K562 (cell line): ENCODE data around the gene DCAF4L1. TPM values are rescaled to one million over a fixed set of nuclear protein-coding genes. Genes with fewer than 3 reads are reported as not detected.

Source experiments
- ATF1 ChIP-seq, 2 experiments: fragments of 450-650 bp in 1 of 2; IDR thresholded peaks; 2 replicates each; pipeline ENCODE4 v1.6.1; 2016; ENCODE audit warnings: missing compliant biosample characterization in 1 of 2, missing genetic modification characterization in 1 of 2
- CBFA2T2 ChIP-seq: fragments of 450-650 bp; conservative IDR thresholded peaks from 2 replicates; pipeline ENCODE4 v1.6.1; 2017; ENCODE audit warnings: mild to moderate bottlenecking
- CBFA2T3 ChIP-seq: fragments of 450-650 bp; IDR thresholded peaks from 2 replicates; pipeline ENCODE4 v1.6.1; 2017
- CHD2 ChIP-seq: IDR thresholded peaks from 2 replicates; pipeline ENCODE4 v1.6.1; 2011; ENCODE audit warnings: low read depth, low read length
- ESRRB ChIP-seq: fragments of 250-450 bp; sonication (Bioruptor Pico); IDR thresholded peaks from 2 replicates; pipeline ENCODE4 v1.5.0; 2020; ENCODE audit warnings: mild to moderate bottlenecking, moderate library complexity, borderline replicate concordance
- MBD1 ChIP-seq: fragments of 250-450 bp; sonication (Bioruptor Pico); IDR thresholded peaks from 2 replicates; pipeline ENCODE4 v1.8.0; 2022; ENCODE audit warnings: inconsistent platforms
- MNT ChIP-seq, 2 experiments: fragments of 450-650 bp; conservative IDR thresholded peaks; 2 replicates each; pipeline ENCODE4 v1.6.1; 2017; ENCODE audit warnings: mild to moderate bottlenecking in 2 of 2, moderate library complexity in 2 of 2
- NRF1 ChIP-seq, 2 experiments: fragments of 450-650 bp; IDR thresholded peaks in 1 of 2; conservative IDR thresholded peaks in 1 of 2; 2 replicates each; pipeline ENCODE4 v1.6.1; 2014; ENCODE audit warnings: mild to moderate bottlenecking in 2 of 2
- ZBTB9 ChIP-seq: fragments of 450-650 bp; formaldehyde crosslinking; IDR thresholded peaks from 2 replicates; pipeline ENCODE4 v1.4.0; 2020; ENCODE audit warnings: mild to moderate bottlenecking, moderate library complexity
- ZNF143 ChIP-seq: sonication (generic); formaldehyde crosslinking; IDR thresholded peaks from 2 replicates; pipeline ENCODE4 v1.9.0; 2022; ENCODE audit warnings: mild to moderate bottlenecking, missing genetic modification reagents
- ZNF511 ChIP-seq: sonication (generic); formaldehyde crosslinking; IDR thresholded peaks from 2 replicates; pipeline ENCODE4 v1.8.0; 2022; ENCODE audit warnings: mild to moderate bottlenecking, missing genetic modification reagents
- polyA plus RNA-seq, 8 experiments: library from polyadenylated mRNA; depleted of rRNA in 4 of 8; stranded (reverse) in 5 of 8; unstranded in 3 of 8; fragments of >200 nt; fragmentation: Nextera tagmentation in 2 of 8; fragmentation: Illumina TruSeq in 1 of 8; extraction: Ambion mirVana in 2 of 8; extraction: Trizol in 1 of 8; gene quantifications; 2 replicates each; pipeline versions ENCODE4 v1.2.1 to v1.2.3, GENCODE V29; 2011 to 2014; ENCODE audit warnings: inconsistent platforms in 1 of 8, missing spikeins in 1 of 8
- total RNA-seq, 7 experiments: library from RNA; depleted of rRNA in 6 of 7; stranded (reverse); fragments of >200 nt in 6 of 7; fragmentation: Illumina TruSeq in 2 of 7; extraction: Trizol in 2 of 7; gene quantifications; 2 replicates each; pipeline versions ENCODE4 v1.2.1 to v1.2.3, GENCODE V29; 2011 to 2021; ENCODE audit warnings: low replicate concordance in 1 of 7
- TF ChIP-seq, protein P1 (sequence below): fragments of 250-450 bp; sonication (Bioruptor Pico); IDR thresholded peaks from 2 replicates; pipeline ENCODE4 v1.5.0; 2021; ENCODE audit warnings: mild to moderate bottlenecking, moderate library complexity
- TF ChIP-seq, protein P2 (sequence below): fragments of 250-450 bp; sonication (Bioruptor Pico); IDR thresholded peaks from 2 replicates; pipeline ENCODE4 v1.4.0; 2020; ENCODE audit warnings: mild to moderate bottlenecking

Gene DCAF4L1
- total and polyA plus RNA-seq, 9 of the 15 experiments (the other 6 are each of a cell fraction or from before 2014, with no cell fraction given): 0.17 to 0.64 (median 0.36) TPM

DNA sequence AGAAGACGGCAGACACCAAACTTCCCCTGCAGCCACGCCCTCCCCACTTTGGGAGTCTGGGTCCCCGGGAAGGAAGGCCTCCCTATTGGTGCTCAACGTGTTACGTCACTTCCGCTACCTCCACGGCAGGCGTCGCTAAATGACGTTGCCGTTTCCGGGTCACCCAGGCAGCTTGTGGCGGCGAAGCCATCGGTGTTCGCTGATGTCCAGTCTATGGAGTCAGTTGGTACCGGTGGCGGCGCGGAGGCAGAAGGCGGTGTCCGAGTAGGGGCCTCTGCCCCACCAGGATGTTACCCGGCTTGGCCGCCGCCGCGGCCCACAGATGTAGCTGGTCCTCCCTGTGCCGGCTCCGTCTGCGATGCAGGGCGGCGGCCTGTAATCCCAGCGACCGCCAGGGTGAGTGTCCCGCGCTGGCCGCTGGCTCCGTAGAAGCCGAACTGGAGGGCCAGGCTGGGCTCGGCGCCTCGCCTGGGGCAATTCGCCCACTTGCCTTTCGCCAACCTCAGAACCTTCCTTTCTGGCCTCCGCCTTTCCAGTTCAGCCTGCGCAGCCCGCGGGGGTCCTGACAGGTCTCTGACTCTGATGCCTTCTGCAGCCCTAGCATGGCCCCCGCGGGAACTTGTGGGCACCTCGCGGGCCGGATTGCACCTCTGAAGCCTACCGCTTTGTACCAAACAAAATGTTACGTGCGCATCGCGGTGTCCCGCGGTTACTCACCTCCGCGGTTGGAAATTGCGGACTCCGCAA, 9.0 kb downstream of the DCAF4L1 start, which contains the start of gene SLC30A9 (continued):
- TF ChIP-seq ZNF511 (0 out of 2 replicates have a peak, but pooled peaks have one; percentile 37), CBFA2T3 (no peak), CBFA2T2 (no peak), MNT (conservative IDR thresholded peaks at IDR 0.05) (peak; percentile 48 to 67; a peak in 2 of 4 replicates), ZBTB9 (CRISPR knock-in tag) (no peak; the same call in 1 of the 2 replicates), NRF1 (conservative IDR thresholded peaks at IDR 0.05 in 1 of 2, IDR thresholded peaks at IDR 0.05 in 1 of 2) (peak; percentile 30 to 50; a peak in 2 of 4 replicates), MBD1 (no peak), ATF1 (CRISPR knock-in tag; IDR thresholded peaks at IDR 0.05) (peak; percentile 74), ATF1 (tag; IDR thresholded peaks at IDR 0.05) (peak; percentile 99), ESRRB (CRISPR knock-in tag) (no peak), CHD2 (no peak), ZNF143 (CRISPR knock-in tag) (no peak)
- TF ChIP-seq, protein P1, sequence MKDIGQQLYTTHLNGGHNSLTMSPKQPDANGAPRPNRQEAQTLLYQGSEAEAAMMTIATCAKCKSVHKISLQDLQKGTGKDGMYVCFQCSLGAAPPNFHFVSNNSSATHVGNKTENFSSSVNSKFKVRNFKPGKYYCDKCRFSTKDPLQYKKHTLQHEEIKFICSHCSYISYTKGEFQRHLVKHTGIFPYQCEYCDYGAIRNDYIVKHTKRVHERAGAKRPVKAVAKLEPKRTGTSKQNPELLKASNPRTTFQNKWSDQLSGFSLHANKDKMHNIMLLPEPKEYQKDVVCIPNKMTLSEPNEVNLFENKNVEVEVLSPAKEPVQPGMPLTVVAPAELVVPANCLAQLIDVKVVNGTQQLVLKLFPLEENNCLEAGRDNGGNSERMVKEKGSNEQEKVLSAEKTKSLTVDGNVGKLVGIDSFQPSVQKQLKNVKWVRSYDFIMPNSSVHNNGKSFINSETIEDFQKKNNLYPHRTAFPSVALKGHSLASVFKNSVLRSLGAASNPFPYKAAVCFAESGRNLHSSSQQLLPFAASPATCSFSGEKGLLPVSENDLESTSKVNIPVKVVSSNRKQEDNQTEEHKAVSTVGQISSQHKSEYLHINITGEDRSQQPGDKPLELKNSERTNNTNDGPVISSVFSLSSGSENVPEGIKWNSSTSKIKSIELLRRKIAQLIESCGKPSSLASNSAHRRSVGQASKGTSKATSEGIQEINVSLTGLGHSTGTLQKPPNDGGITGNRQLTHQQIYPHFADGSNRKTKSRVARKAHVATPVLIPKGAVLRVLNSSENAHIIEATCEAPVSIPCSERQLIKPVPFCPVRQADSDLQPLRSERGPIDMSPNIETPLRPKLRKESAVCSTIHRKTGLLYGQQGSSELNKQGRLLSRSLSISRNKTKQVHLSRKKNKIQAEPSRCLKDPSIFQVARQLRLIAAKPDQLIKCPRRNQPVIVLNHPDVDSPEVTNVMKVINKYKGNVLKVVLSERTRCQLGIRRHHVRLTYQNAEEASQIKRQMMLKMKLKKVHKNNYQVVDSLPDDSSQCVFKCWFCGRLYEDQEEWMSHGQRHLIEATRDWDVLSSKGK (CRISPR knock-in tag): no peak
- TF ChIP-seq, protein P2, sequence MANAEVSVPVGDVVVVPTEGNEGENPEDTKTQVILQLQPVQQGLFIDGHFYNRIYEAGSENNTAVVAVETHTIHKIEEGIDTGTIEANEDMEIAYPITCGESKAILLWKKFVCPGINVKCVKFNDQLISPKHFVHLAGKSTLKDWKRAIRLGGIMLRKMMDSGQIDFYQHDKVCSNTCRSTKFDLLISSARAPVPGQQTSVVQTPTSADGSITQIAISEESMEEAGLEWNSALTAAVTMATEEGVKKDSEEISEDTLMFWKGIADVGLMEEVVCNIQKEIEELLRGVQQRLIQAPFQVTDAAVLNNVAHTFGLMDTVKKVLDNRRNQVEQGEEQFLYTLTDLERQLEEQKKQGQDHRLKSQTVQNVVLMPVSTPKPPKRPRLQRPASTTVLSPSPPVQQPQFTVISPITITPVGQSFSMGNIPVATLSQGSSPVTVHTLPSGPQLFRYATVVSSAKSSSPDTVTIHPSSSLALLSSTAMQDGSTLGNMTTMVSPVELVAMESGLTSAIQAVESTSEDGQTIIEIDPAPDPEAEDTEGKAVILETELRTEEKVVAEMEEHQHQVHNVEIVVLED (CRISPR knock-in tag): peak; percentile 41; the same call in 1 of the 2 replicates
